ENCODE data around the gene LCORL. TPM values are rescaled to one million over a fixed set of nuclear protein-coding genes. Genes with fewer than 3 reads are reported as not detected.

Gene LCORL
- total and polyA plus RNA-seq, 9 of the 15 experiments (the other 6 are each of a cell fraction or from before 2014, with no cell fraction given): 3.1 to 24.5 (median 11.1) TPM

DNA sequence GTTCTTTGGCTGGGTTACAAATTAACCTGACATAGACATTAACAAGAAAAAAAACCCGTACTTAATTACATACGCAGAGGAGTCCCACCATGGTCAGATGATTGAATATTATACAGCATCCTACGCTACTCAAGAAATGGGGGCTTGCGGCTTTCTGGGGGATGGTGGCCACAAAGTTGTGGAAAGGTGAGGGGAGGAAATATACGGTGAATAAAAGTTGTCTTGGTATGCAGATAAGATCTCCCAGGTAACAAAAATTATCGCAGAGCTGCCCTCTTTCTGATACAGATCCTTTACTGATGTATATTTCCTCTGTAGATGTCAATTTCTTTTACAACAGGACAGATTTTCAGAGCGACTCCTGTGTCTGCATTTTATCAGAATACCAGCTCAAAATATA, 211.9 kb downstream of the LCORL start:
- Histone ChIP-seq H4K20me1 (replicated peaks; ENCODE audit: control insufficient read depth, insufficient read depth, low read length) (peaks cover 11% of the 10 kb centered on the region), H3K4me2 (ENCODE audit: insufficient read depth, low read length) (peak overlapping the region; percentile 83), H3K4me1 (replicated peaks in 1 of 2; ENCODE audit: control insufficient read depth in 2 of 2, insufficient read depth in 2 of 2, low read length in 2 of 2) (peaks cover 3 to 10% of the 10 kb centered on the region in 2 experiments; a peak in 4 of 5 replicates), H3K9ac (ENCODE audit: insufficient read depth in 1 of 2, low read depth in 2 of 2, low read length in 2 of 2) (peak overlapping the region; percentile 30 to 97), H2AFZ (ENCODE audit: low read depth, low read length) (peak overlapping the region; percentile 90; the same call in 1 of the 2 replicates), H3K9me3 (replicated peaks; ENCODE audit: control insufficient read depth, insufficient read depth, low read depth, low read length) (no peaks in the 10 kb centered on the region), H3K36me3 (ENCODE audit: control insufficient read depth, insufficient read depth, low read length) (peaks cover 54% of the 10 kb centered on the region), H3K27ac (ENCODE audit: extremely low read depth, low read depth, low read length) (peak overlapping the region; percentile 96), H3K79me2 (ENCODE audit: control insufficient read depth, insufficient read depth, low read length) (peaks cover 99% of the 10 kb centered on the region), H3K9me1 (ENCODE audit: control insufficient read depth, insufficient read depth, low read length) (no peaks in the 10 kb centered on the region), H3K27me3 (ENCODE audit: control insufficient read depth in 2 of 2, insufficient read depth in 2 of 2, low read length in 2 of 2) (no peaks in the 10 kb centered on the region), H3K4me3 (peak overlapping the region; percentile 65)
- ChIA-PET CTCF (ENCODE audit: low intra/inter-chr PET ratio) (interaction anchor here (2.4 kb wide), 1 partner anchor 260 kb away, joined by 7 read pairs; no protein-coding TSS in a partner anchor), POLR2A (interaction anchor here (0.6 to 1.7 kb wide), 10 partner anchors 9 to 298 kb away, joined by 3 to 10 read pairs (median 4); partner anchors contain the start of gene QDPR)
- in situ Hi-C loops (cut with MboI): loop anchor here (10.0 kb wide), 1 partner anchor 245 kb away; no protein-coding TSS in a partner anchor
- no peak for FAIRE-seq
- intact Hi-C loops (cut with micrococcal nuclease): loop anchor here (2.0 to 10.0 kb wide), 4 partner anchors 175 to 783 kb away; partner anchors contain the start of gene LCORL
- no peak for ATAC-seq
- no TSS peak for BruUV-seq (replicated peaks)
- 1% methylated on average over 7 of the region's 7 CpGs for WGBS (ENCODE audit: insufficient coverage, low coverage, missing lambda C conversion rate)
- TF ChIP-seq ZEB2 (IDR thresholded peaks at IDR 0.05) (peak; percentile 67; the same call in 1 of the 2 replicates), RAD51 (IDR thresholded peaks at IDR 0.05; ENCODE audit: borderline replicate concordance, low read depth) (no peak), IRF9 (tag; IDR thresholded peaks at IDR 0.05) (no peak), KLF13 (tag; IDR thresholded peaks at IDR 0.05; ENCODE audit: borderline replicate concordance, low read depth) (no peak), MCM5 (IDR thresholded peaks at IDR 0.05; ENCODE audit: low read depth) (no peak)
- DNase-seq (ENCODE audit: extremely low read depth in 1 of 4, low spot score in 3 of 4): peak in 1 of 4 experiments; percentile 9

Measured in K562 (cell line).